Osteocyte (in vitro differentiated cells): ENCODE measurements around the gene TPRKB. TPM values are rescaled to one million over a fixed set of nuclear protein-coding genes. Genes with fewer than 3 reads are reported as not detected.

Experiments
- DNase-seq: peaks from one replicate; pipeline ENCODE4 v3.0.0; 2021; ENCODE audit warnings: mixed read lengths; ENCODE audit not compliant: unreplicated experiment; ENCODE audit errors: extremely low spot score
- H3K27ac Mint-ChIP-seq: one replicate; pipeline ENCODE4 v1.8.0; 2021; ENCODE audit warnings: mild to moderate bottlenecking, mixed read lengths; ENCODE audit not compliant: unreplicated experiment
- H3K27me3 Mint-ChIP-seq: one replicate; pipeline ENCODE4 v1.8.0; 2021; ENCODE audit warnings: mixed read lengths; ENCODE audit not compliant: unreplicated experiment
- H3K36me3 Mint-ChIP-seq: one replicate; pipeline ENCODE4 v1.8.0; 2021; ENCODE audit warnings: mixed read lengths; ENCODE audit not compliant: unreplicated experiment
- H3K4me1 Mint-ChIP-seq: one replicate; pipeline ENCODE4 v1.8.0; 2021; ENCODE audit warnings: mixed read lengths; ENCODE audit not compliant: unreplicated experiment
- H3K4me3 Mint-ChIP-seq: one replicate; pipeline ENCODE4 v1.8.0; 2021; ENCODE audit warnings: mild to moderate bottlenecking, moderate library complexity, mixed read lengths; ENCODE audit not compliant: unreplicated experiment
- H3K9me3 Mint-ChIP-seq: one replicate; pipeline ENCODE4 v1.8.0; 2021; ENCODE audit warnings: mixed read lengths; ENCODE audit not compliant: unreplicated experiment
- total RNA-seq: library from RNA; stranded (reverse); gene quantifications from 2 replicates; pipeline ENCODE4 v1.2.1, GENCODE V29; 2021
- TF ChIP-seq, protein P1 (sequence below): fragments of 200-600 bp; sonication (generic); IDR thresholded peaks from 2 replicates; pipeline ENCODE4 v1.5.0; 2021; ENCODE audit warnings: antibody characterized with exemption, mild to moderate bottlenecking, moderate library complexity

The TPRKB gene
- total RNA-seq, 1 donor from 2014 or later: 16.7 TPM

DNA sequence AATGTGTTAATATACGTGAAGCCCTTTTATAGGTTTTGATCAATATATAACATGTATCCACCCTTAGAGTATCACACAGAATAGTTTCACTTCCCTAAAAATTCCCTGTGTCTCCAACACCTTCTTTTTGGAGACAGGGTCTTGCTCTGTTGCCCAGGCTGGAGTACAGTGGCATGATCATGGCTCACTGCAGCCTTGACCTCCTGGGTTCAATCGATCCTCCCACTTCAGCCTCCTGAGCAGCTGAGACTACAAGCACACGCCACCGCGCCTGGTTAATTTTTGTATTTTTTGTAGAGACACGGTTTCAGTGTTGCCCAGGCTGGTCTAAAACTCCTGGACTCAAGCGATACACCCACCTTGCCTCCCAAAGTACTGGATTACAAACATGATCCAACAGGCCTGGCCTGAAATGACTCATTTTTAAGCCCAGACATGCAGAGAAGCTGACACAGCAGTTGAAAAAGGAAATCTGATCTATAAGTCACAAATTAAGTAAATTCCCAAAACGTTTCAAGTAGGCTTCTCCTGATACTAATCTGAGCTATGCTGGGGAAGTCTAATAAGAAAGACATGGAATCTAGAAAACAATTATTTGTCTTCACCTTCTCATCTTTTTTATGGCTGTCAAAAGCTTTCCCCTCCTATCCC lies 39.8 kb upstream of the TPRKB start:
- H3K36me3 Mint-ChIP-seq: peaks cover 38% of the 10 kb centered on the region
- peak overlapping the region; percentile 14 for H3K4me3 Mint-ChIP-seq
- no peak for DNase-seq
- H3K4me1 Mint-ChIP-seq: peaks cover 19% of the 10 kb centered on the region
- no peak overlapping the region for H3K27ac Mint-ChIP-seq
- H3K9me3 Mint-ChIP-seq: no peaks in the 10 kb centered on the region
- TF ChIP-seq, protein P1, sequence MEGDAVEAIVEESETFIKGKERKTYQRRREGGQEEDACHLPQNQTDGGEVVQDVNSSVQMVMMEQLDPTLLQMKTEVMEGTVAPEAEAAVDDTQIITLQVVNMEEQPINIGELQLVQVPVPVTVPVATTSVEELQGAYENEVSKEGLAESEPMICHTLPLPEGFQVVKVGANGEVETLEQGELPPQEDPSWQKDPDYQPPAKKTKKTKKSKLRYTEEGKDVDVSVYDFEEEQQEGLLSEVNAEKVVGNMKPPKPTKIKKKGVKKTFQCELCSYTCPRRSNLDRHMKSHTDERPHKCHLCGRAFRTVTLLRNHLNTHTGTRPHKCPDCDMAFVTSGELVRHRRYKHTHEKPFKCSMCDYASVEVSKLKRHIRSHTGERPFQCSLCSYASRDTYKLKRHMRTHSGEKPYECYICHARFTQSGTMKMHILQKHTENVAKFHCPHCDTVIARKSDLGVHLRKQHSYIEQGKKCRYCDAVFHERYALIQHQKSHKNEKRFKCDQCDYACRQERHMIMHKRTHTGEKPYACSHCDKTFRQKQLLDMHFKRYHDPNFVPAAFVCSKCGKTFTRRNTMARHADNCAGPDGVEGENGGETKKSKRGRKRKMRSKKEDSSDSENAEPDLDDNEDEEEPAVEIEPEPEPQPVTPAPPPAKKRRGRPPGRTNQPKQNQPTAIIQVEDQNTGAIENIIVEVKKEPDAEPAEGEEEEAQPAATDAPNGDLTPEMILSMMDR: no peak
- H3K27me3 Mint-ChIP-seq: no peaks in the 10 kb centered on the region

DNA sequence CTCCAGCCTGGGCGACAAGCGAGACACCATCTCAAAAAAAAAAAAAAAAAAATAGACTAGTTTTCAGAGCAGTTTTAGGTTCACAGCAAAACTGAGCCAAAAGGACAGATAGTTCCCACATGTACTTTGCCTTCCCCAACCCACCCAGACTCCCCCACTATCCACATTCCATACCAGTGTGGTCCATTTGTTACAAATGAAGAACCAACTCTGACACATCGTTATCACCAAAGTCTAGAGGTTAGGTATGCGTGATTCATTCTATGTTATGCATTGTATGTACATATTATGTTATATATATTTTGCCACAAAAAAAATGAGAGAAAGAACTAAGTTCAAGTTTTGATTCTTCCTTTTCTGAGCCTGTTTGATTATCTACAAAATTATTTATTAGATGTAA lies 39.2 kb upstream of the TPRKB start:
- peaks cover 19% of the 10 kb centered on the region for H3K4me1 Mint-ChIP-seq
- no peak for DNase-seq
- TF ChIP-seq, protein P1: no peak
- no peak overlapping the region for H3K4me3 Mint-ChIP-seq
- H3K27ac Mint-ChIP-seq: no peak overlapping the region
- peaks cover 39% of the 10 kb centered on the region for H3K36me3 Mint-ChIP-seq
- no peaks in the 10 kb centered on the region for H3K27me3 Mint-ChIP-seq
- no peaks in the 10 kb centered on the region for H3K9me3 Mint-ChIP-seq

DNA sequence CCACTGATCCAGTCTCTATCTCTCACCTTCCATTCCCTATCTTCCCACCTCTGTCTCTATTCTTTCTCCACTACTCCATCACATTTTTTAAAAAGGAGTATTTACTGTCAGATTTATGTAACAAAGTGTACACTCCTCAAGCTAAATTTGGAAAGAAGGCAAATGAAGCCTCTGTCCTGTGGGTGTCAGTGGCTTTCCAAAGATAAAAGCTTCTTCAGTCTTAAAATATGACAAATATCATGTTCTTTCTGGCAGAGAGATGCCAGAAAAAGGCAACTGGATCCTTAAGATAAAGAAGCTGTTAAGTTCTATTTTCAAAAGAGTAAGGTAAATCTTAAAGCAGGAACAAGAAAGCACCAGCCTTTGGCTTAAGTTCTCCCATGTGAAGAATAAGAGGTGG lies 35.7 kb upstream of the TPRKB start:
- no peak overlapping the region for H3K27ac Mint-ChIP-seq
- no peak overlapping the region for H3K4me3 Mint-ChIP-seq
- H3K27me3 Mint-ChIP-seq: no peaks in the 10 kb centered on the region
- DNase-seq: no peak
- TF ChIP-seq, protein P1: no peak
- H3K4me1 Mint-ChIP-seq: peaks cover 6% of the 10 kb centered on the region
- no peaks in the 10 kb centered on the region for H3K9me3 Mint-ChIP-seq
- peaks cover 64% of the 10 kb centered on the region for H3K36me3 Mint-ChIP-seq

DNA sequence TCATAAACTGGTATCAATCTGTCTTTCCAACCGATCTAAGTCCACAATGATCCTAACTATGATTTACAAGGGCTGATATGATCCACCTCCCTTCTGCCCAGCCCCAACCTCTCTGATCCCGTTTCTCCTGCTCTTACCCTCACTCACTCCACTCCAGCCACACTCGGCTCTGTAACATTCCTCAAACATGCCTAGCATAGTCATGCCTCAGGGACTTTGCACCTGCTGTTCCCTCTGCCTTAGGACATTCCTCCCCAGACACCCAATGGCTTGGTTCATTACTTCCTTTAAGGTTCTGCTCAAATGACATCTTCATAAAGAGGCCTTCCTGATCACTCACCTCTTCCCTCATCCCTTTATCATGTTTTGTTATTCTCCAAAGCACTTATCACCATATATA lies 33.6 kb upstream of the TPRKB start:
- Mint-ChIP-seq H3K4me3 (no peak overlapping the region), H3K36me3 (peaks cover 69% of the 10 kb centered on the region), H3K27ac (no peak overlapping the region), H3K27me3 (no peaks in the 10 kb centered on the region), H3K9me3 (no peaks in the 10 kb centered on the region), H3K4me1 (no peaks in the 10 kb centered on the region)
- no peak for DNase-seq
- TF ChIP-seq, protein P1: no peak

DNA sequence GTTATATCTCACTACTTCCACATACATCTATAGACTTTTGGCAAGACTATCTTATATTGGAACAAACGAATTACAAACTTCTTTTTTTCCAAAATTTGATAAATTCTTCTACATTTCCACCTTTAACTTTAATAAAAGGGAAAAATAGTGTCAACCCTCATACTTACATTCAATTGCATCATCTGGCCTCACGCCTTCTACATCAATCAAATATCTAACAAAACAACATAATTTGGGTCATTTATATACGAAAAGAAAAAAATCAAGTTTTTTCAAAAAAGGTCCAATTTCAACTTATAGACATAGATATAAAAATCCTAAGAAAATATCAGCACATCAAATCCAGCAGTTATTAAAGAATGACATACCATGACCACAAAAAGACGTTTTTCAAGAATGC lies 29.8 kb upstream of the TPRKB start:
- no peak for DNase-seq
- Mint-ChIP-seq H3K4me3 (no peak overlapping the region), H3K9me3 (no peaks in the 10 kb centered on the region), H3K27ac (no peak overlapping the region), H3K4me1 (no peaks in the 10 kb centered on the region), H3K27me3 (no peaks in the 10 kb centered on the region), H3K36me3 (peaks cover 60% of the 10 kb centered on the region)
- TF ChIP-seq, protein P1: no peak
